ENCODE results near the gene GRIN2C. TPM values are rescaled to one million over a fixed set of nuclear protein-coding genes. Genes with fewer than 3 reads are reported as not detected.

GRIN2C gene
- total RNA-seq, 2 experiments from 2014 or later = not detected

- no peak overlapping the region for H3K4me3 Mint-ChIP-seq
- ChIA-PET CTCF (interaction anchor here (1.0 to 14.6 kb wide), 12 partner anchors 8 to 207 kb away, joined by 3 to 247 read pairs (median 14); partner anchors contain the start of genes FDXR and RAB37), POLR2A (interaction anchor here (0.6 to 2.3 kb wide), 4 partner anchors 10 to 210 kb away, joined by 3 to 11 read pairs (median 5); partner anchors contain the start of gene FDXR)
- H3K27ac Mint-ChIP-seq = no peak overlapping the region
- H3K4me1 Mint-ChIP-seq (ENCODE audit: low read depth) = peaks cover 18% of the 10 kb centered on the region
- no peaks in the 10 kb centered on the region for H3K36me3 Mint-ChIP-seq (ENCODE audit: low read depth)
- DNase-seq = no peak
- no peaks in the 10 kb centered on the region for H3K9me3 Mint-ChIP-seq
- TF ChIP-seq, protein P1, sequence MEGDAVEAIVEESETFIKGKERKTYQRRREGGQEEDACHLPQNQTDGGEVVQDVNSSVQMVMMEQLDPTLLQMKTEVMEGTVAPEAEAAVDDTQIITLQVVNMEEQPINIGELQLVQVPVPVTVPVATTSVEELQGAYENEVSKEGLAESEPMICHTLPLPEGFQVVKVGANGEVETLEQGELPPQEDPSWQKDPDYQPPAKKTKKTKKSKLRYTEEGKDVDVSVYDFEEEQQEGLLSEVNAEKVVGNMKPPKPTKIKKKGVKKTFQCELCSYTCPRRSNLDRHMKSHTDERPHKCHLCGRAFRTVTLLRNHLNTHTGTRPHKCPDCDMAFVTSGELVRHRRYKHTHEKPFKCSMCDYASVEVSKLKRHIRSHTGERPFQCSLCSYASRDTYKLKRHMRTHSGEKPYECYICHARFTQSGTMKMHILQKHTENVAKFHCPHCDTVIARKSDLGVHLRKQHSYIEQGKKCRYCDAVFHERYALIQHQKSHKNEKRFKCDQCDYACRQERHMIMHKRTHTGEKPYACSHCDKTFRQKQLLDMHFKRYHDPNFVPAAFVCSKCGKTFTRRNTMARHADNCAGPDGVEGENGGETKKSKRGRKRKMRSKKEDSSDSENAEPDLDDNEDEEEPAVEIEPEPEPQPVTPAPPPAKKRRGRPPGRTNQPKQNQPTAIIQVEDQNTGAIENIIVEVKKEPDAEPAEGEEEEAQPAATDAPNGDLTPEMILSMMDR (IDR thresholded peaks at IDR 0.05) = no peak
- no peak for ATAC-seq
- peaks cover 25% of the 10 kb centered on the region for H3K27me3 Mint-ChIP-seq
- intact Hi-C loops (cut with micrococcal nuclease) = loop anchor here (5.0 kb wide), 1 partner anchor 121 kb away; no protein-coding TSS in a partner anchor
Measured at GRCh38 chr17:74863420-74864296, 4.0 kb upstream of the GRIN2C start.

GRCh38 chr17:74862919-74863318, 3.2 kb upstream of the GRIN2C start:
- ATAC-seq (no peak), DNase-seq (no peak)
- H3K4me3 Mint-ChIP-seq = no peak overlapping the region
- TF ChIP-seq, protein P1 (IDR thresholded peaks at IDR 0.05) = no peak
- ChIA-PET CTCF (interaction anchor here (0.7 to 14.6 kb wide), 18 partner anchors 10 to 206 kb away, joined by 3 to 247 read pairs (median 9); partner anchors contain the start of genes FDXR, NAT9 and RAB37), POLR2A (interaction anchor here (0.8 to 2.3 kb wide), 6 partner anchors 9 to 111 kb away, joined by 3 to 11 read pairs (median 4); partner anchors contain the start of gene FDXR)
- H3K36me3 Mint-ChIP-seq (ENCODE audit: low read depth) = no peaks in the 10 kb centered on the region
- H3K9me3 Mint-ChIP-seq = no peaks in the 10 kb centered on the region
- H3K27me3 Mint-ChIP-seq = peaks cover 28% of the 10 kb centered on the region
- intact Hi-C loops (cut with micrococcal nuclease) = loop anchor here (1.0 to 5.0 kb wide), 2 partner anchors 72 to 121 kb away; no protein-coding TSS in a partner anchor
- H3K27ac Mint-ChIP-seq = no peak overlapping the region
- H3K4me1 Mint-ChIP-seq (ENCODE audit: low read depth) = peaks cover 18% of the 10 kb centered on the region

DNA sequence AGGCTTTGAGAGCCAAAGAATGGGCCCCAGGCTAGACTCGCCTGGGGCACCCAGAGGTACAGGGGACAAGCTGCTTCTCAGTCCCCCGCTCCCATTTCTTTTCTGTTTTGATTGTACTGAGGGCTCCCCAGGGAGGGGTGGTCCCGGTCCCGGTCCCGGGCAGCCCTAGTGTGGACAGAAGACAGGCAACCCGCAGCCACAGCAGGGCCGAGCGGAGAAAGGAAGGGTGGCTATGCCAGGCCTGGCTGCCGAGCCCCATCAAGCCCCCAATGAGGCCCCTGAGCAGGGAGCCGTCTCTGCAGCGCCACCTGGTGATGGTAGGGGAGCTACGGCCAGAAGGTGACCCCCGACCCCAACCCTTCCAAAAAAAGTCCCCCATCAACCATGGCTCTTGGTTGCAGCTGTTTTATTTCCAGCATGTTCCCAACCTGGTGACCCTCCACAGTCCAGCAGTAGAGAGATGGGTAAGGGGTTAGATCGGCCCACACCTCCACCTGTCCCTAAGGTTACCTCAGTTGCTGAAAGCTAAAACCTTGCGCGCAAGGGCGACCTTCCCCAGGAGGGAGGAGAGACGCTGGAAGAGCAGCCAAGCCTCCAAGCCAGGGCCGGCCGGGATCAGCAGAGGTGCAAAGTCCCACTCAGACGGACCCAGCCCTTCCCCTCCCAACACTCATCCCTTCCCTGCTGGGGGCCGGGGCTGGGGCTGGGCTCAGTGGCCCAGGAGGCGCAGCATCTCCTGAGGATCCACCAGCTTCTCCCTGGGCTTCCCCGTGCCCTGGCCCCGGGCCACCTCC, 2.6 kb upstream of the GRIN2C start:
- no peak overlapping the region for H3K4me3 Mint-ChIP-seq
- no peak overlapping the region for H3K27ac Mint-ChIP-seq
- intact Hi-C loops (cut with micrococcal nuclease) = loop anchor here (1.0 to 5.0 kb wide), 2 partner anchors 71 to 120 kb away; no protein-coding TSS in a partner anchor
- ChIA-PET POLR2A (interaction anchor here (0.8 to 2.3 kb wide), 6 partner anchors 9 to 111 kb away, joined by 3 to 11 read pairs (median 4); partner anchors contain the start of gene FDXR), CTCF (interaction anchor here (0.7 to 14.6 kb wide), 22 partner anchors 9 to 205 kb away, joined by 3 to 247 read pairs (median 5); partner anchors contain the start of genes FDXR, NAT9 and RAB37)
- DNase-seq (peak; percentile 80), ATAC-seq (peak; percentile 61)
- H3K9me3 Mint-ChIP-seq = no peaks in the 10 kb centered on the region
- H3K27me3 Mint-ChIP-seq = peaks cover 33% of the 10 kb centered on the region
- peaks cover 18% of the 10 kb centered on the region for H3K4me1 Mint-ChIP-seq (ENCODE audit: low read depth)
- no peaks in the 10 kb centered on the region for H3K36me3 Mint-ChIP-seq (ENCODE audit: low read depth)
- TF ChIP-seq, protein P1 (IDR thresholded peaks at IDR 0.05) = peak; percentile 80

GRCh38 chr17:74861662-74862107, 2.0 kb upstream of the GRIN2C start:
- TF ChIP-seq, protein P1 (IDR thresholded peaks at IDR 0.05) = no peak
- Mint-ChIP-seq H3K27me3 (peaks cover 39% of the 10 kb centered on the region), H3K4me1 (ENCODE audit: low read depth) (peaks cover 18% of the 10 kb centered on the region), H3K36me3 (ENCODE audit: low read depth) (no peaks in the 10 kb centered on the region), H3K4me3 (peak overlapping the region; percentile 10), H3K27ac (no peak overlapping the region), H3K9me3 (no peaks in the 10 kb centered on the region)
- ATAC-seq (no peak), DNase-seq (no peak)
- ChIA-PET POLR2A (interaction anchor here (0.6 to 2.3 kb wide), 5 partner anchors 10 to 21 kb away, joined by 3 to 11 read pairs (median 3); partner anchors contain the start of gene FDXR), CTCF (interaction anchor here (0.7 to 14.6 kb wide), 19 partner anchors 9 to 205 kb away, joined by 3 to 247 read pairs (median 8); partner anchors contain the start of genes FDXR, NAT9 and RAB37)
- intact Hi-C loops (cut with micrococcal nuclease) = loop anchor here (1.0 to 5.0 kb wide), 2 partner anchors 70 to 119 kb away; no protein-coding TSS in a partner anchor

Measured in activated CD8-positive, alpha-beta T cell treated with anti-CD3 and anti-CD28 coated beads for 36 hours (primary cell).